ENCODE data around the gene VAV2.

- no peak for TF ChIP-seq CTCF (IDR thresholded peaks at IDR 0.05)
- no peak for TF ChIP-seq POLR2A (IDR thresholded peaks at IDR 0.05)
Observed at GRCh38 chr9:133781828-133782135, 210.3 kb downstream of the VAV2 start.

Measured in tibial nerve (tissue), 3 donors.